OCI-LY1 (cell line): ENCODE results near the gene TMEM242.

Experiments used
- EZH2 ChIP-seq: fragments of 200-600 bp; sonication (generic), shearing (Covaris generic); IDR thresholded peaks from 2 replicates; pipeline ENCODE4 v1.8.0; 2017; ENCODE audit warnings: borderline replicate concordance, mixed run types, mild to moderate bottlenecking, antibody characterized with exemption, low read length, moderate library complexity, mixed read lengths
- TF ChIP-seq, protein P1 (sequence below): fragments of 200-600 bp; sonication (generic), shearing (Covaris generic); IDR thresholded peaks from 2 replicates; pipeline ENCODE4 v1.5.1; 2017; ENCODE audit warnings: mild to moderate bottlenecking, antibody characterized with exemption, low read length, moderate library complexity, mixed read lengths

DNA sequence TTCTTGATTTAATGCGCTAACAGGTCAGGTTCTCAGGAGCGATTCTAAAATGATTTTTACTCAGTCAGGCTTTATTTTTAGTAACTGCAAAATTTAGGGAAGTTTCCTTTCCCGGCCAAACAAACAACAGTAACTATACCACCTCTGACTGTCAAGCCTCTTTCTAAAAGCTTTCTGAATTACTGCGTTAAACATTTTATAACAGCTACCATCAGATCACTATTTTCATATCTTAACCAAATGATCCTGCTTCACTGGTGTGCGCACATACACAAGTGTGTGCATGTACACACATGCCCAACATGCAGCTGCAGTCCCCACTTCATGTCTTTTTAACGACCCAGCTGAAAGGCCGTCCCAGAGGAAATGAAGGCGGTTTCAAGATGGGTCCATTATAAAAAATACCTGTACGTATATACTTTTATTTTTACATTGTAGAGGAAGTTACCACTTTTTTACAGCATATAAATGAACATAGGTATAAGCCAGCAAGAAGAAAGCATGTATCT is 25.0 kb downstream of the TMEM242 start:
- TF ChIP-seq, protein P1, sequence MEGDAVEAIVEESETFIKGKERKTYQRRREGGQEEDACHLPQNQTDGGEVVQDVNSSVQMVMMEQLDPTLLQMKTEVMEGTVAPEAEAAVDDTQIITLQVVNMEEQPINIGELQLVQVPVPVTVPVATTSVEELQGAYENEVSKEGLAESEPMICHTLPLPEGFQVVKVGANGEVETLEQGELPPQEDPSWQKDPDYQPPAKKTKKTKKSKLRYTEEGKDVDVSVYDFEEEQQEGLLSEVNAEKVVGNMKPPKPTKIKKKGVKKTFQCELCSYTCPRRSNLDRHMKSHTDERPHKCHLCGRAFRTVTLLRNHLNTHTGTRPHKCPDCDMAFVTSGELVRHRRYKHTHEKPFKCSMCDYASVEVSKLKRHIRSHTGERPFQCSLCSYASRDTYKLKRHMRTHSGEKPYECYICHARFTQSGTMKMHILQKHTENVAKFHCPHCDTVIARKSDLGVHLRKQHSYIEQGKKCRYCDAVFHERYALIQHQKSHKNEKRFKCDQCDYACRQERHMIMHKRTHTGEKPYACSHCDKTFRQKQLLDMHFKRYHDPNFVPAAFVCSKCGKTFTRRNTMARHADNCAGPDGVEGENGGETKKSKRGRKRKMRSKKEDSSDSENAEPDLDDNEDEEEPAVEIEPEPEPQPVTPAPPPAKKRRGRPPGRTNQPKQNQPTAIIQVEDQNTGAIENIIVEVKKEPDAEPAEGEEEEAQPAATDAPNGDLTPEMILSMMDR: no peak
- no peak for TF ChIP-seq EZH2
